ENCODE measurements around the gene PHKG2. TPM values are rescaled to one million over a fixed set of nuclear protein-coding genes. Genes with fewer than 3 reads are reported as not detected.

Gene PHKG2
- total RNA-seq, 1 experiment from 2014 or later = 30.9 TPM

DNA sequence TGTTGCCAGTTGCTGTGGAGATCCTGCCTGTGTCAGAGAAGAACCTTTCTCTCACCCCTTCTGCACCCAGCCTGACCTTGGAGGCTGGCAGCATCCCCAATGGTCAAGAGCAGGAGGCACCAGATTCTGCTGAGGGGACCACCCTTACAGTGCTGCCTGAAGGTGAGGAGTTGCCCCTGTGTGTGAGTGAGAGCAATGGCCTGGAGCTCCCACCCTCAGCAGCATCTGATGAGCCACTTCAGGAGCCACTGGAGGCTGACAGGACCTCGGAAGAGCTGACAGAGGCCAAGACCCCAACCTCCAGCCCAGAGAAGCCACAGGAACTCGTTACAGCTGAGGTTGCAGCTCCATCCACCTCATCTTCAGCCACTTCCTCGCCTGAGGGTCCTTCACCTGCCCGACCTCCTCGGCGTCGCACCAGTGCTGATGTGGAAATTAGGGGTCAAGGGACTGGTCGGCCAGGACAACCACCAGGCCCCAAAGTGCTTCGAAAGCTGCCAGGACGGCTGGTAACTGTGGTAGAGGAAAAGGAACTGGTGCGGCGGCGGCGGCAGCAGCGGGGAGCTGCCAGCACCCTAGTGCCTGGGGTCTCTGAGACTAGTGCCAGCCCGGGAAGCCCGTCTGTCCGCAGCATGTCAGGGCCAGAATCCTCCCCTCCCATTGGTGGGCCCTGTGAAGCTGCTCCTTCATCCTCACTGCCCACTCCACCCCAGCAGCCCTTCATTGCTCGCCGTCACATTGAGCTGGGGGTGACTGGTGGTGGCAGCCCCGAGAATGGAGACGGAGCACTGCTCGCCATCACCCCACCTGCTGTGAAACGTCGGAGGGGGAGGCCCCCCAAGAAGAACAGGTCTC, 10.2 kb upstream of the PHKG2 start:
- ChIA-PET CTCF (no interaction called here), POLR2A (ENCODE audit: unreplicated experiment) (no interaction called here)
- no peak overlapping the region for H3K9ac ChIP-seq (ENCODE audit: low read length)
- intact Hi-C loops (cut with micrococcal nuclease) = no loop called here
- no peak for ATAC-seq
- H3F3A ChIP-seq (ENCODE audit: low read length, unreplicated experiment) = peaks cover 7% of the 10 kb centered on the region
- peaks cover 17% of the 10 kb centered on the region for H3K79me2 ChIP-seq (ENCODE audit: low read length)
- H3K36me3 ChIP-seq (ENCODE audit: low read depth, low read length) = peaks cover 27% of the 10 kb centered on the region
- no peak for DNase-seq
- TF ChIP-seq EZH2phosphoT487 (IDR thresholded peaks at IDR 0.05; ENCODE audit: borderline replicate concordance, low read length) (no peak), EZH2 (IDR thresholded peaks at IDR 0.05; ENCODE audit: low read length, unreplicated experiment) (no peak)
- TF ChIP-seq, protein P1, sequence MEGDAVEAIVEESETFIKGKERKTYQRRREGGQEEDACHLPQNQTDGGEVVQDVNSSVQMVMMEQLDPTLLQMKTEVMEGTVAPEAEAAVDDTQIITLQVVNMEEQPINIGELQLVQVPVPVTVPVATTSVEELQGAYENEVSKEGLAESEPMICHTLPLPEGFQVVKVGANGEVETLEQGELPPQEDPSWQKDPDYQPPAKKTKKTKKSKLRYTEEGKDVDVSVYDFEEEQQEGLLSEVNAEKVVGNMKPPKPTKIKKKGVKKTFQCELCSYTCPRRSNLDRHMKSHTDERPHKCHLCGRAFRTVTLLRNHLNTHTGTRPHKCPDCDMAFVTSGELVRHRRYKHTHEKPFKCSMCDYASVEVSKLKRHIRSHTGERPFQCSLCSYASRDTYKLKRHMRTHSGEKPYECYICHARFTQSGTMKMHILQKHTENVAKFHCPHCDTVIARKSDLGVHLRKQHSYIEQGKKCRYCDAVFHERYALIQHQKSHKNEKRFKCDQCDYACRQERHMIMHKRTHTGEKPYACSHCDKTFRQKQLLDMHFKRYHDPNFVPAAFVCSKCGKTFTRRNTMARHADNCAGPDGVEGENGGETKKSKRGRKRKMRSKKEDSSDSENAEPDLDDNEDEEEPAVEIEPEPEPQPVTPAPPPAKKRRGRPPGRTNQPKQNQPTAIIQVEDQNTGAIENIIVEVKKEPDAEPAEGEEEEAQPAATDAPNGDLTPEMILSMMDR (conservative IDR thresholded peaks at IDR 0.05; ENCODE audit: low read depth, low read length) = no peak
- no peaks in the 10 kb centered on the region for H3K9me2 ChIP-seq (replicated peaks; ENCODE audit: low read length)
- H3K4me1 ChIP-seq (ENCODE audit: insufficient read depth, low read length) = peaks cover 36% of the 10 kb centered on the region
- H3K4me2 ChIP-seq (ENCODE audit: low read length) = no peak overlapping the region
- H3K9me3 ChIP-seq (ENCODE audit: low read length) = no peaks in the 10 kb centered on the region
- H4K20me1 ChIP-seq (ENCODE audit: low read length) = no peaks in the 10 kb centered on the region
- no peaks in the 10 kb centered on the region for H3K27me3 ChIP-seq (ENCODE audit: low read length)
- no peak overlapping the region for H2AFZ ChIP-seq (ENCODE audit: low read length)
- BruUV-seq (replicated peaks) = no TSS peak
- no peak overlapping the region for H3K27ac ChIP-seq (ENCODE audit: low read length)
- no peak overlapping the region for H3K4me3 ChIP-seq (ENCODE audit: low read length)

DNA sequence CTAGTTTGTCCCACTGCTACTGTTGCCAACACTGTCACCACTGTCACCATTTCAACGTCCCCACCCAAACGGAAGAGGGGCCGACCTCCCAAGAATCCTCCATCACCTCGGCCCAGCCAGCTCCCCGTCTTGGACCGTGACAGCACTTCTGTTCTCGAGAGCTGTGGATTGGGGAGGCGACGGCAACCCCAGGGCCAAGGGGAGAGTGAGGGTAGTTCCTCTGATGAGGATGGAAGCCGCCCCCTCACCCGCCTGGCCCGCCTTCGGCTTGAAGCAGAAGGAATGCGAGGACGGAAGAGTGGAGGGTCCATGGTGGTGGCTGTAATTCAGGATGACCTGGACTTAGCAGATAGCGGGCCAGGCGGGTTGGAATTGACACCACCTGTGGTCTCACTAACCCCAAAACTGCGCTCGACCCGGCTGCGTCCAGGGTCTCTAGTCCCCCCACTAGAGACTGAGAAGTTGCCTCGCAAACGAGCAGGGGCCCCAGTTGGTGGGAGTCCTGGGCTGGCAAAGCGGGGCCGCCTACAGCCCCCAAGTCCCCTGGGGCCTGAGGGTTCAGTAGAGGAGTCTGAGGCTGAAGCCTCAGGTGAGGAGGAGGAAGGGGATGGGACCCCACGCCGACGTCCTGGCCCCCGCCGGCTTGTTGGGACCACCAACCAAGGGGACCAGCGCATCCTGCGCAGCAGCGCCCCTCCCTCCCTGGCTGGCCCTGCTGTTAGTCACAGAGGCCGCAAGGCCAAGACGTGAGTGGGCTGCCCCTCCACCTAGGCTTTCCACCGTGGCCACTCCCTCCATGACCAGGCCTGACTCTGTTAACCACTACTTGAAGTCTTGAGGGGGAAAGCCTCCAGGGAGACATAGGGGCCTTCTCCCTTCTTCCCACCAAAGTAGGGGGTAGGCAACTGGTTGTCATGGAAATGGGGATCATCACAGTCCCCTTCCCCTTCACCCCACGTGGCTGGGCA, 9.0 kb upstream of the PHKG2 start:
- Histone ChIP-seq H3K36me3 (ENCODE audit: low read depth, low read length) (peaks cover 29% of the 10 kb centered on the region), H3K27me3 (ENCODE audit: low read length) (no peaks in the 10 kb centered on the region), H3K4me1 (ENCODE audit: insufficient read depth, low read length) (peaks cover 36% of the 10 kb centered on the region), H3K4me2 (ENCODE audit: low read length) (peak overlapping the region; percentile 97; the same call in 1 of the 2 replicates), H3K9me2 (replicated peaks; ENCODE audit: low read length) (no peaks in the 10 kb centered on the region), H4K20me1 (ENCODE audit: low read length) (no peaks in the 10 kb centered on the region), H3K4me3 (ENCODE audit: low read length) (no peak overlapping the region), H3K9ac (ENCODE audit: low read length) (no peak overlapping the region; the same call in 1 of the 2 replicates), H3K27ac (ENCODE audit: low read length) (peak overlapping the region; percentile 99), H2AFZ (ENCODE audit: low read length) (no peak overlapping the region), H3K9me3 (ENCODE audit: low read length) (no peaks in the 10 kb centered on the region), H3F3A (ENCODE audit: low read length, unreplicated experiment) (peaks cover 7% of the 10 kb centered on the region), H3K79me2 (ENCODE audit: low read length) (peaks cover 18% of the 10 kb centered on the region)
- no peak for ATAC-seq
- intact Hi-C loops (cut with micrococcal nuclease) = no loop called here
- BruUV-seq (replicated peaks) = no TSS peak
- ChIA-PET CTCF (no interaction called here), POLR2A (ENCODE audit: unreplicated experiment) (interaction anchor here (0.8 kb wide), 1 partner anchor 81 kb away, joined by 3 read pairs; no protein-coding TSS in a partner anchor)
- DNase-seq = no peak
- no peak for TF ChIP-seq EZH2 (IDR thresholded peaks at IDR 0.05; ENCODE audit: low read length, unreplicated experiment)
- TF ChIP-seq EZH2phosphoT487 (IDR thresholded peaks at IDR 0.05; ENCODE audit: borderline replicate concordance, low read length) = no peak
- TF ChIP-seq, protein P1 (conservative IDR thresholded peaks at IDR 0.05; ENCODE audit: low read depth, low read length) = no peak
